Measurements from ENCODE around the gene HDAC6. TPM values are rescaled to one million over a fixed set of nuclear protein-coding genes. Genes with fewer than 3 reads are reported as not detected.
A peak's percentile ranks its signal among the peaks of the same experiment; 100 is the strongest.

Gene HDAC6
- total and polyA plus RNA-seq, 4 experiments from 2014 or later, result 9.4 to 126 (median 73.0) TPM

GRCh38 chrX:48770296-48770695, 31.6 kb upstream of the HDAC6 start:
- no peaks in the 10 kb centered on the region for H3K27me3 ChIP-seq (ENCODE audit: insufficient read depth, low read length)
- H3K9me3 Mint-ChIP-seq, result no peaks in the 10 kb centered on the region

GRCh38 chrX:48772602-48773001, 29.3 kb upstream of the HDAC6 start:
- no peak overlapping the region for H3K27ac Mint-ChIP-seq
- no peak for DNase-seq
- CTCF ChIA-PET (ENCODE audit: partially characterized antibody), result no interaction called here
- no peaks in the 10 kb centered on the region for H3K36me3 Mint-ChIP-seq
- no peaks in the 10 kb centered on the region for H3K27me3 ChIP-seq (ENCODE audit: insufficient read depth, low read length)
- no peak overlapping the region for H3K27ac ChIP-seq (ENCODE audit: low read depth, low read length)
- intact Hi-C loops (cut with micrococcal nuclease), result no loop called here
- H3K4me3 ChIP-seq (ENCODE audit: low read length in 2 of 2), result no peak overlapping the region
- no peaks in the 10 kb centered on the region for H3K36me3 ChIP-seq (ENCODE audit: insufficient read depth, low read length)
- POLR2A ChIA-PET (ENCODE audit: partially characterized antibody), result no interaction called here
- H3K9me3 ChIP-seq (ENCODE audit: control insufficient read depth in 1 of 2, low read length in 2 of 2), result no peaks in the 10 kb centered on the region
- H3K4me1 ChIP-seq (ENCODE audit: insufficient read depth, low read length), result no peaks in the 10 kb centered on the region
- H3K4me1 Mint-ChIP-seq, result peaks cover 0 to 1% (median 0%) of the 10 kb centered on the region in 4 donors
- peaks cover 0 to 2% (median 0%) of the 10 kb centered on the region in 8 donors for H3K9me3 Mint-ChIP-seq
- no peak overlapping the region for H3K4me3 Mint-ChIP-seq
- H3K27me3 Mint-ChIP-seq, result peaks cover 0 to 2% of the 10 kb centered on the region in 2 donors

More at GRCh38 chrX:48770296-48770695, 31.6 kb upstream of the HDAC6 start:
- no peaks in the 10 kb centered on the region for H3K4me1 ChIP-seq (ENCODE audit: insufficient read depth, low read length)
- Mint-ChIP-seq H3K27me3 (no peaks in the 10 kb centered on the region), H3K4me3 (no peak overlapping the region), H3K36me3 (no peaks in the 10 kb centered on the region), H3K27ac (peak overlapping the region in 1 of 7 donors; percentile 62), H3K4me1 (peaks cover 0 to 1% (median 0%) of the 10 kb centered on the region in 4 donors)
- no peaks in the 10 kb centered on the region for H3K36me3 ChIP-seq (ENCODE audit: insufficient read depth, low read length)
- ChIA-PET CTCF (ENCODE audit: partially characterized antibody) (no interaction called here), POLR2A (ENCODE audit: partially characterized antibody) (no interaction called here)
- H3K27ac ChIP-seq (ENCODE audit: low read depth, low read length), result no peak overlapping the region
- intact Hi-C loops (cut with micrococcal nuclease), result no loop called here
- H3K4me3 ChIP-seq (ENCODE audit: low read length in 2 of 2), result no peak overlapping the region
- no peaks in the 10 kb centered on the region for H3K9me3 ChIP-seq (ENCODE audit: control insufficient read depth in 1 of 2, low read length in 2 of 2)
- no peak for DNase-seq

GRCh38 chrX:48776818-48777439, 24.9 kb upstream of the HDAC6 start:
- H3K27me3 ChIP-seq (ENCODE audit: insufficient read depth, low read length), result no peaks in the 10 kb centered on the region
- H3K9me3 Mint-ChIP-seq, result peaks cover 0 to 2% (median 0%) of the 10 kb centered on the region in 8 donors
- H3K36me3 Mint-ChIP-seq, result no peaks in the 10 kb centered on the region
- H3K4me1 ChIP-seq (ENCODE audit: insufficient read depth, low read length), result no peaks in the 10 kb centered on the region
- no peak for DNase-seq
- no peak overlapping the region for H3K27ac ChIP-seq (ENCODE audit: low read depth, low read length)
- no peaks in the 10 kb centered on the region for H3K9me3 ChIP-seq (ENCODE audit: control insufficient read depth in 1 of 2, low read length in 2 of 2)
- ChIA-PET CTCF (ENCODE audit: partially characterized antibody) (no interaction called here), POLR2A (ENCODE audit: partially characterized antibody) (no interaction called here)
- peaks cover 0 to 1% (median 0%) of the 10 kb centered on the region in 4 donors for H3K4me1 Mint-ChIP-seq
- intact Hi-C loops (cut with micrococcal nuclease), result no loop called here
- no peaks in the 10 kb centered on the region for H3K36me3 ChIP-seq (ENCODE audit: insufficient read depth, low read length)
- no peak overlapping the region for H3K27ac Mint-ChIP-seq
- H3K4me3 Mint-ChIP-seq, result no peak overlapping the region
- no peak overlapping the region for H3K4me3 ChIP-seq (ENCODE audit: low read length in 2 of 2)
- peaks cover 0 to 2% of the 10 kb centered on the region in 2 donors for H3K27me3 Mint-ChIP-seq

- no peak overlapping the region for H3K4me3 Mint-ChIP-seq
Observed at GRCh38 chrX:48779399-48779798, 22.5 kb upstream of the HDAC6 start.

GRCh38 chrX:48781705-48782104, 20.2 kb upstream of the HDAC6 start:
- H3K4me3 ChIP-seq (ENCODE audit: low read length in 2 of 2), result no peak overlapping the region
- H3K36me3 ChIP-seq (ENCODE audit: insufficient read depth, low read length), result no peaks in the 10 kb centered on the region
- H3K27me3 ChIP-seq (ENCODE audit: insufficient read depth, low read length), result no peaks in the 10 kb centered on the region
- H3K4me3 Mint-ChIP-seq, result no peak overlapping the region
- intact Hi-C loops (cut with micrococcal nuclease), result no loop called here
- no peaks in the 10 kb centered on the region for H3K9me3 ChIP-seq (ENCODE audit: control insufficient read depth in 1 of 2, low read length in 2 of 2)
- ChIA-PET POLR2A (ENCODE audit: partially characterized antibody) (no interaction called here), CTCF (ENCODE audit: partially characterized antibody) (no interaction called here)
- no peaks in the 10 kb centered on the region for H3K4me1 Mint-ChIP-seq
- H3K36me3 Mint-ChIP-seq, result no peaks in the 10 kb centered on the region
- H3K9me3 Mint-ChIP-seq, result peaks cover 0 to 2% (median 0%) of the 10 kb centered on the region in 8 donors
- peaks cover 0 to 2% of the 10 kb centered on the region in 2 donors for H3K27me3 Mint-ChIP-seq
- no peak for DNase-seq
- no peaks in the 10 kb centered on the region for H3K4me1 ChIP-seq (ENCODE audit: insufficient read depth, low read length)
- H3K27ac Mint-ChIP-seq, result no peak overlapping the region
- H3K27ac ChIP-seq (ENCODE audit: low read depth, low read length), result no peak overlapping the region

More at GRCh38 chrX:48779399-48779798, 22.5 kb upstream of the HDAC6 start:
- Mint-ChIP-seq H3K9me3 (peaks cover 0 to 2% (median 0%) of the 10 kb centered on the region in 8 donors), H3K27me3 (peaks cover 0 to 2% of the 10 kb centered on the region in 2 donors), H3K4me1 (peaks cover 0 to 1% (median 0%) of the 10 kb centered on the region in 4 donors), H3K27ac (no peak overlapping the region), H3K36me3 (no peaks in the 10 kb centered on the region)
- Histone ChIP-seq H3K36me3 (ENCODE audit: insufficient read depth, low read length) (no peaks in the 10 kb centered on the region), H3K27ac (ENCODE audit: low read depth, low read length) (no peak overlapping the region), H3K27me3 (ENCODE audit: insufficient read depth, low read length) (no peaks in the 10 kb centered on the region), H3K4me1 (ENCODE audit: insufficient read depth, low read length) (no peaks in the 10 kb centered on the region), H3K4me3 (ENCODE audit: low read length in 2 of 2) (no peak overlapping the region), H3K9me3 (ENCODE audit: control insufficient read depth in 1 of 2, low read length in 2 of 2) (no peaks in the 10 kb centered on the region)
- intact Hi-C loops (cut with micrococcal nuclease), result no loop called here
- DNase-seq, result no peak
- ChIA-PET CTCF (ENCODE audit: partially characterized antibody) (no interaction called here), POLR2A (ENCODE audit: partially characterized antibody) (interaction anchor here (1.3 kb wide), 1 partner anchor 22 kb away, joined by 4 read pairs; the partner anchor contains the start of gene HDAC6)

GRCh38 chrX:48782216-48782615, 19.7 kb upstream of the HDAC6 start:
- Histone ChIP-seq H3K27me3 (ENCODE audit: insufficient read depth, low read length) (no peaks in the 10 kb centered on the region), H3K27ac (ENCODE audit: low read depth, low read length) (no peak overlapping the region), H3K4me1 (ENCODE audit: insufficient read depth, low read length) (no peaks in the 10 kb centered on the region), H3K9me3 (ENCODE audit: control insufficient read depth in 1 of 2, low read length in 2 of 2) (no peaks in the 10 kb centered on the region), H3K36me3 (ENCODE audit: insufficient read depth, low read length) (no peaks in the 10 kb centered on the region), H3K4me3 (ENCODE audit: low read length in 2 of 2) (no peak overlapping the region)
- Mint-ChIP-seq H3K9me3 (no peaks in the 10 kb centered on the region), H3K27ac (no peak overlapping the region), H3K4me1 (no peaks in the 10 kb centered on the region), H3K4me3 (no peak overlapping the region), H3K27me3 (peaks cover 0 to 2% of the 10 kb centered on the region in 2 donors), H3K36me3 (no peaks in the 10 kb centered on the region)
- POLR2A ChIA-PET (ENCODE audit: partially characterized antibody), result no interaction called here
- DNase-seq, result no peak
- intact Hi-C loops (cut with micrococcal nuclease), result no loop called here
- CTCF ChIA-PET (ENCODE audit: partially characterized antibody), result no interaction called here

- H3K27ac ChIP-seq (ENCODE audit: low read depth, low read length), result no peak overlapping the region
- ChIA-PET CTCF (ENCODE audit: partially characterized antibody) (no interaction called here), POLR2A (ENCODE audit: partially characterized antibody) (no interaction called here)
- no peaks in the 10 kb centered on the region for H3K36me3 Mint-ChIP-seq
- no peaks in the 10 kb centered on the region for H3K27me3 Mint-ChIP-seq
- H3K27ac Mint-ChIP-seq, result peak overlapping the region in 2 of 7 donors; percentile 20 to 51
- no peaks in the 10 kb centered on the region for H3K27me3 ChIP-seq (ENCODE audit: insufficient read depth, low read length)
- DNase-seq, result no peak
- no peaks in the 10 kb centered on the region for H3K4me1 Mint-ChIP-seq
- H3K9me3 ChIP-seq (ENCODE audit: control insufficient read depth in 1 of 2, low read length in 2 of 2), result no peaks in the 10 kb centered on the region
- no peak overlapping the region for H3K4me3 ChIP-seq (ENCODE audit: low read length in 2 of 2)
- no peak overlapping the region for H3K4me3 Mint-ChIP-seq
- intact Hi-C loops (cut with micrococcal nuclease), result no loop called here
- H3K36me3 ChIP-seq (ENCODE audit: insufficient read depth, low read length), result no peaks in the 10 kb centered on the region
- no peaks in the 10 kb centered on the region for H3K4me1 ChIP-seq (ENCODE audit: insufficient read depth, low read length)
- no peaks in the 10 kb centered on the region for H3K9me3 Mint-ChIP-seq
Observed at GRCh38 chrX:48782795-48783194, 19.1 kb upstream of the HDAC6 start.

Data from CD4-positive, alpha-beta memory T cell (primary cell).